ENCODE data around the gene SLC4A5.

The SLC4A5 gene, protein sequence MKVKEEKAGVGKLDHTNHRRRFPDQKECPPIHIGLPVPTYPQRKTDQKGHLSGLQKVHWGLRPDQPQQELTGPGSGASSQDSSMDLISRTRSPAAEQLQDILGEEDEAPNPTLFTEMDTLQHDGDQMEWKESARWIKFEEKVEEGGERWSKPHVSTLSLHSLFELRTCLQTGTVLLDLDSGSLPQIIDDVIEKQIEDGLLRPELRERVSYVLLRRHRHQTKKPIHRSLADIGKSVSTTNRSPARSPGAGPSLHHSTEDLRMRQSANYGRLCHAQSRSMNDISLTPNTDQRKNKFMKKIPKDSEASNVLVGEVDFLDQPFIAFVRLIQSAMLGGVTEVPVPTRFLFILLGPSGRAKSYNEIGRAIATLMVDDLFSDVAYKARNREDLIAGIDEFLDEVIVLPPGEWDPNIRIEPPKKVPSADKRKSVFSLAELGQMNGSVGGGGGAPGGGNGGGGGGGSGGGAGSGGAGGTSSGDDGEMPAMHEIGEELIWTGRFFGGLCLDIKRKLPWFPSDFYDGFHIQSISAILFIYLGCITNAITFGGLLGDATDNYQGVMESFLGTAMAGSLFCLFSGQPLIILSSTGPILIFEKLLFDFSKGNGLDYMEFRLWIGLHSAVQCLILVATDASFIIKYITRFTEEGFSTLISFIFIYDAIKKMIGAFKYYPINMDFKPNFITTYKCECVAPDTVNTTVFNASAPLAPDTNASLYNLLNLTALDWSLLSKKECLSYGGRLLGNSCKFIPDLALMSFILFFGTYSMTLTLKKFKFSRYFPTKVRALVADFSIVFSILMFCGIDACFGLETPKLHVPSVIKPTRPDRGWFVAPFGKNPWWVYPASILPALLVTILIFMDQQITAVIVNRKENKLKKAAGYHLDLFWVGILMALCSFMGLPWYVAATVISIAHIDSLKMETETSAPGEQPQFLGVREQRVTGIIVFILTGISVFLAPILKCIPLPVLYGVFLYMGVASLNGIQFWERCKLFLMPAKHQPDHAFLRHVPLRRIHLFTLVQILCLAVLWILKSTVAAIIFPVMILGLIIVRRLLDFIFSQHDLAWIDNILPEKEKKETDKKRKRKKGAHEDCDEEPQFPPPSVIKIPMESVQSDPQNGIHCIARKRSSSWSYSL

DNA sequence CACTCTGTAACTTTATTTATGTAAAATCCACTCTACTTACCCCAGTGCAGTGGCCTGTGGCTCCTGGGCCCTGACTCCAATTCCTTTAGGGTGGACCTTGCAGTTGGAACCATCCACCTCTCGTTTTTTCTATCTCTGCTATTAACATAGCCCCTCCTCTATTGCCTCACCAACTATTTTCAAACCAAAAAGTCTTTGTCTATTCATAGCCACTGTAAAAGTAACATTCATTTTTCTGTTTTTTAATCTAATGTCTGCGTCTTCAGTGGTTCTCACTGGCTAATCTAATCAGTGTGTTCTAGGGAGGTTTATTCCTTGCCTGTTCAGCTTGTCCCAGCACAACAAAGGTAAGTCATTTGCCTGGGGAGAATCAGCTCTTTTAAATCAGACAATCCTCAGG lies at the start of gene SLC4A5:
Gene SLC4A5 (minus strand): TSS at position 101 of the 400 bp plus-strand sequence. CDS start 28,393 bp downstream, outside the sequence.
- Mint-ChIP-seq H3K27ac (no peak within 1 kb of the TSS), H3K9me3 (no peaks in the 10 kb centered on the region), H3K4me3 (no peak within 1 kb of the TSS), H3K36me3 (ENCODE audit: low read depth) (no peaks in the 10 kb centered on the region), H3K27me3 (ENCODE audit: low read depth) (peaks cover 18% of the 10 kb centered on the region), H3K4me1 (ENCODE audit: low read depth) (peaks cover 4% of the 10 kb centered on the region)

DNA sequence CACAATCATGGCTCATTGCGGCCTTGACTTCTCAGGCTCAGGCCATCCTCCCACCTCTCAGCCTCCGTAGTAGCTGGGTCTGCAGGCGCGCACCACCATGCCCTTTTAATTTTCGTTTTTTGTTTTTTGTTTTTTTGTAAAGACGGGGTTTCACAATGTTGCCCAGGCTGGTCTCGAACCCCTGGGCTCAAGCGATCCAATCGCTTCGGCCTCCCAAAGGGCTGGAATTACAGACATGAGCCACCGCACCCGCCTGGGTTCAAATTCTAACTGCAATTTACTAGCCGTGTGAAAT lies 49.2 kb upstream of the SLC4A5 start:
- H3K9me3 Mint-ChIP-seq: no peaks in the 10 kb centered on the region
- peaks cover 9% of the 10 kb centered on the region for H3K4me1 Mint-ChIP-seq (ENCODE audit: low read depth)
- H3K36me3 Mint-ChIP-seq (ENCODE audit: low read depth): no peaks in the 10 kb centered on the region
- no peak overlapping the region for H3K27ac Mint-ChIP-seq
- peak overlapping the region; percentile 19 for H3K4me3 Mint-ChIP-seq
- peaks cover 7% of the 10 kb centered on the region for H3K27me3 Mint-ChIP-seq (ENCODE audit: low read depth)

DNA sequence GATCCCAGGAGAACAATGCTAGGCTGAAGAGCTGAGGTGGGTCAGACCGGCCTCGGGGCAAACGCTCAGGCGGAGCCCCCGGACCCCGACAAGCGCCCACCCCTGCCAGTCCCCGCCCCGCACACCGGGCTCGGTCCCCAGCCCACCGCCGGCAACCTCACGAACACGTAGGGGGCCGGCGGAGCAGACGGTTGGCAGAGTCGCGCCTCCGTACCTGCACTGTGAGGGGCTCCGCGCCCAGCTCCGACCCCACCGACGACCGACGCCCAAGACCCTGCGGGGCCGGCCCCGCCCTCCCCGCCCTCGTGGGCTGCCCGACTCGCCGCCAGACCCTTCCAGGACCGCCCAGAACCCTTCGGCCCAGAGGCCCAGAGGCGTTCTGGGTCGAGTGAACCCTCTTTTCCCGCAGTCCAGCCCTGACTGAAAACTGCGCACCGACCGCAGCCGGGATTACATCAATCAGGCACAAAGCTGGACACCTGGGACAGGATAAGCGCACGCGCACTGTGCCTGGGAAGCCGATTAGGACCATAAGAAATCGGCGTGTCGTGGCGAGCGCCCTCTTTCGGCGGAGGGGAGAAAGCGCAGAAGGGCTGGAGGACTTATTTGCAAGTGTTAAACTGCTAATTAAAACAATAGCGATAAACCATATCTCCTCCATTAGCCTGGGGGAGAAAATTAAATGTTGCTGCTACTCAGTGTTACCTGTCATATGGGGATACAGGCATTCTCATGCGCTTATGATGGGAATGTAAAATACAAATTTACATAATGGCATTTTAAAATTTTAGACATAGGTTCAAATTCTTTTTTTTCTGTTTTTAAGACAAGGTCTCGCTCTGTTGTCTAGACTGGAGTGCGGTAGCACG lies 48.6 kb upstream of the SLC4A5 start:
- H3K36me3 Mint-ChIP-seq (ENCODE audit: low read depth): no peaks in the 10 kb centered on the region
- no peaks in the 10 kb centered on the region for H3K9me3 Mint-ChIP-seq
- H3K27ac Mint-ChIP-seq: peak overlapping the region; percentile 99
- peaks cover 9% of the 10 kb centered on the region for H3K4me1 Mint-ChIP-seq (ENCODE audit: low read depth)
- H3K27me3 Mint-ChIP-seq (ENCODE audit: low read depth): peaks cover 7% of the 10 kb centered on the region
- peak overlapping the region; percentile 94 for H3K4me3 Mint-ChIP-seq

DNA sequence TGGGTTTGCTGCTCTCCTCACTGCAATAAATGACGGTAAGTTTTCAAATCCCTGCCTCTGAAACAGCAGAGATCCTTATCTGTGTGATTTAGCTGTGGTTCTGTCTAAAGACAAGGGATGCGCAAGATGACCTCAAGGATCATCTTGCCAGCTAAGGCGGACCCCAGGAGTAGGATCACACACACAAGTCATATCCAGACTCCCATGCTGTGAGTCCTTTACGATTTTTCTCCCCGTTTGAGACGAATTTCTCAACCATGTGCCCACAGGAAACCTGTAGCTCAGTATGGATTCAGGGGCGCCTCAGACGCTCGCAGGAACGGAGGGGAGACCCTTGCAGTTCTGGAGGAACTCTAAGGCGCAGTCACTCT lies 48.0 kb upstream of the SLC4A5 start:
- H3K27me3 Mint-ChIP-seq (ENCODE audit: low read depth): peaks cover 7% of the 10 kb centered on the region
- H3K27ac Mint-ChIP-seq: peak overlapping the region; percentile 78
- H3K4me1 Mint-ChIP-seq (ENCODE audit: low read depth): peaks cover 9% of the 10 kb centered on the region
- H3K9me3 Mint-ChIP-seq: no peaks in the 10 kb centered on the region
- peak overlapping the region; percentile 94 for H3K4me3 Mint-ChIP-seq
- H3K36me3 Mint-ChIP-seq (ENCODE audit: low read depth): no peaks in the 10 kb centered on the region

DNA sequence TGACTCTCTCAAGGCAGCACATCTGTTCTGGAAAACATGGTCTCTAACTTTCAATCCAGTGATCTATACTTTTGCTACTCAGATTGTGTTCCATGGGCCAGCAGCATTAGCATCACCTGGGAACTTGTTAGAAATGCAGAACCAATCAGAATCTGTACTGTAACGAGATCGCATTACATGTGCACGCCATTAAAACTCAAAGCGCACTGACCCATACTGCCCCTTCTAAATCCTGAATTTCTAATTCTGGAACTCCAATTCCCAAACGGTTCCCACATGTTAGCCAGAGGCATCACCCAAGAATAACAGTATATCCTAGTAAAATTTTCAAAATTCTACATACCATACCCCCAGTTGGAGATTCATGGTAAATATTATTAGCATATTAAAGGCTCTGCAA lies 47.4 kb upstream of the SLC4A5 start:
- Mint-ChIP-seq H3K4me1 (ENCODE audit: low read depth) (peaks cover 9% of the 10 kb centered on the region), H3K27me3 (ENCODE audit: low read depth) (peaks cover 7% of the 10 kb centered on the region), H3K36me3 (ENCODE audit: low read depth) (no peaks in the 10 kb centered on the region), H3K4me3 (peak overlapping the region; percentile 50), H3K9me3 (no peaks in the 10 kb centered on the region), H3K27ac (no peak overlapping the region)

DNA sequence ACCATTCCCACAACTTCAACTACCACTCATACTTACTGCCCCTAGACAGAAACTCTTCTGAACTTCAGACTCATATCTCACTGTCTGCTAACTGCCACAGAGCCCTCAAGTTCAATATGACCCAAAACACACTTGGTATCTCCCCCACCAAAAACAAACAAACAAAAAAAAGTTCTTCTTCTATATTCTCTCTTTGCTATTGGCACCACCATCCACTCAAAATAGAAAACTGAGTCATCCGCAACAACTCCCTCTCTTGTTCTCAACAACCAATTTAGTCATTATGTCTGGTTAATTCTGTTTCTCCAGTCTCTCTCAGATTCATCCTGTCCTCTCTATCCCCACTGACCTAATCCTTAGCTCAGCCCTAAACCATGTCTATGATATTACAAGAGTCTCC lies 44.1 kb upstream of the SLC4A5 start:
- H3K27ac Mint-ChIP-seq: no peak overlapping the region
- no peaks in the 10 kb centered on the region for H3K27me3 Mint-ChIP-seq (ENCODE audit: low read depth)
- no peak overlapping the region for H3K4me3 Mint-ChIP-seq
- no peaks in the 10 kb centered on the region for H3K9me3 Mint-ChIP-seq
- peaks cover 8% of the 10 kb centered on the region for H3K4me1 Mint-ChIP-seq (ENCODE audit: low read depth)
- H3K36me3 Mint-ChIP-seq (ENCODE audit: low read depth): no peaks in the 10 kb centered on the region

DNA sequence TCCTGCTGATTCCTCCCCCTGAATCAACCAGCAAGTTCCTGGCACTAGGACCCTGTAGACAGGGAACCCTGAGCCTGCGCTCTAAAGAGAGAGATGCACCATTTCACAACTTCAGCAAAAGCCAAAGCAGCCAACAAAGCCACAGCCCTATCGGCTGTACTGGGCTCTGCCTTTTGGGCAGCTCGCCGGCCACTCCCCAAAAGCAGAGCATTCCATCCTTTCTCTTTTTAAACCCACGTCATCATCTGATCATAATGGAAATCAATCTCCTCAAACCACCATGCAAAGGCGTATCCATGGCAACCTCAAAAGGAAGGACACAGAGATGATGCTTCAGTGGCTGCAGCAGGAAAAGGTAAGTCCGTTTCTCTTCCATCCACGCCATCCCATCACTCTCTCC lies 42.2 kb upstream of the SLC4A5 start:
- Mint-ChIP-seq H3K27ac (no peak overlapping the region), H3K4me1 (ENCODE audit: low read depth) (peaks cover 10% of the 10 kb centered on the region), H3K9me3 (no peaks in the 10 kb centered on the region), H3K27me3 (ENCODE audit: low read depth) (no peaks in the 10 kb centered on the region), H3K36me3 (ENCODE audit: low read depth) (no peaks in the 10 kb centered on the region), H3K4me3 (no peak overlapping the region)

DNA sequence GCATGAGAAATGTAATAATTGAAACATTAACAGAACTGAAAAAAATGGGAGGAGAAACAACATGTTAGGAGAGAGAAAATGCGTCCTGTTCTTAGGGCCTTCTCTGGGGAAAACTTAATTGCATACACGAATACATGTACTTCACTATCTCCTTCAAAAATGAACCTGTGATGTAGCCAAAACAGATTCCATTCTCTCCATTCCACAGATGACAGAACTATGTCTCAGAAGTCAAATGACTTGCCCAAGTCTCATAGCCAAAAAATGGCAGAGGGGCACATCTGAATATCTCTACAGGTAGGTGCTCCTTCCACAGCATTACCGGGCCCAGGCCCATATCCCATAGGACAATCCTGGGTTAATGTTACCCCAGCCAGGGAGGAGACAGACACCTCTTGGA lies 40.8 kb upstream of the SLC4A5 start:
- Mint-ChIP-seq H3K27me3 (ENCODE audit: low read depth) (no peaks in the 10 kb centered on the region), H3K4me1 (ENCODE audit: low read depth) (peaks cover 14% of the 10 kb centered on the region), H3K36me3 (ENCODE audit: low read depth) (no peaks in the 10 kb centered on the region), H3K9me3 (no peaks in the 10 kb centered on the region), H3K27ac (no peak overlapping the region), H3K4me3 (no peak overlapping the region)

DNA sequence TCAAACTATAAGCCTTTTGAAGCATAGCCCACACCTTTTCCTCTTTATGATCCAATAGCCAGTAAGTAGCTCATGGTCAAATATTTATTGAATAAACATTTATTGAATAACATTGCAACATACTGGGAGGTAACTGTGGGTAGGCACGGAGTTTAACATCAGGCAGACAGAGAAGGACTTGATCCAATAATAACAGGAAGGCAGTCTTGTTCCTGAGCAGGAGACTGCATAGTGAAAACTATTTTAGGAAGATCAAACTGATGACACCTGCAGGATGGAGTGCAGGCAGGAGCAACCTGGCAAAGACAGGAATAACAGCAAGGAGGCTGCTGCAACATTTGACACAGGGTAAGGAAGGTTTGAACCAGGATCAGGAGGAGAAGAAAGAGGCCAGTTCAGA lies 40.0 kb upstream of the SLC4A5 start:
- H3K4me1 Mint-ChIP-seq (ENCODE audit: low read depth): peaks cover 20% of the 10 kb centered on the region
- no peak overlapping the region for H3K4me3 Mint-ChIP-seq
- H3K9me3 Mint-ChIP-seq: no peaks in the 10 kb centered on the region
- H3K27ac Mint-ChIP-seq: no peak overlapping the region
- no peaks in the 10 kb centered on the region for H3K27me3 Mint-ChIP-seq (ENCODE audit: low read depth)
- no peaks in the 10 kb centered on the region for H3K36me3 Mint-ChIP-seq (ENCODE audit: low read depth)

DNA sequence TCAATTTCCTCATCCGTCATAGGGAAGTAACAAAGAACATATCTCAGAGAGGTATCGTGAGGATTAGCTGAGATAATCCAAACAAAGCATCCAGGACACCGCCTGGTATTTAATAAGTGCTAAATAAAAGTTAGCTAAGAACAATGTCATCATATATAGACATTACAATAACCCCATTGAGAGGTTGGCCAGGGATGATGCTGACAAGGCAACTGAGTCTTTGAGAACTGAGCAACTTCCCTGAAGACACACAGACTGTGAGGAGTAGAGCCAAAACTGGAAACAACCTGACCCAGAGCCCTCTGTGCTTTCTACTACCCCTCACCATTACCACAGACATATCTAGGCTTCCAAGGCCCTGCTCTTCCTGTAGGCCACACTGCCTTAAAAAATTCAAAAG lies 38.5 kb upstream of the SLC4A5 start:
- H3K27me3 Mint-ChIP-seq (ENCODE audit: low read depth): no peaks in the 10 kb centered on the region
- no peak overlapping the region for H3K27ac Mint-ChIP-seq
- peaks cover 12% of the 10 kb centered on the region for H3K36me3 Mint-ChIP-seq (ENCODE audit: low read depth)
- H3K9me3 Mint-ChIP-seq: no peaks in the 10 kb centered on the region
- H3K4me3 Mint-ChIP-seq: no peak overlapping the region
- H3K4me1 Mint-ChIP-seq (ENCODE audit: low read depth): peaks cover 20% of the 10 kb centered on the region

DNA sequence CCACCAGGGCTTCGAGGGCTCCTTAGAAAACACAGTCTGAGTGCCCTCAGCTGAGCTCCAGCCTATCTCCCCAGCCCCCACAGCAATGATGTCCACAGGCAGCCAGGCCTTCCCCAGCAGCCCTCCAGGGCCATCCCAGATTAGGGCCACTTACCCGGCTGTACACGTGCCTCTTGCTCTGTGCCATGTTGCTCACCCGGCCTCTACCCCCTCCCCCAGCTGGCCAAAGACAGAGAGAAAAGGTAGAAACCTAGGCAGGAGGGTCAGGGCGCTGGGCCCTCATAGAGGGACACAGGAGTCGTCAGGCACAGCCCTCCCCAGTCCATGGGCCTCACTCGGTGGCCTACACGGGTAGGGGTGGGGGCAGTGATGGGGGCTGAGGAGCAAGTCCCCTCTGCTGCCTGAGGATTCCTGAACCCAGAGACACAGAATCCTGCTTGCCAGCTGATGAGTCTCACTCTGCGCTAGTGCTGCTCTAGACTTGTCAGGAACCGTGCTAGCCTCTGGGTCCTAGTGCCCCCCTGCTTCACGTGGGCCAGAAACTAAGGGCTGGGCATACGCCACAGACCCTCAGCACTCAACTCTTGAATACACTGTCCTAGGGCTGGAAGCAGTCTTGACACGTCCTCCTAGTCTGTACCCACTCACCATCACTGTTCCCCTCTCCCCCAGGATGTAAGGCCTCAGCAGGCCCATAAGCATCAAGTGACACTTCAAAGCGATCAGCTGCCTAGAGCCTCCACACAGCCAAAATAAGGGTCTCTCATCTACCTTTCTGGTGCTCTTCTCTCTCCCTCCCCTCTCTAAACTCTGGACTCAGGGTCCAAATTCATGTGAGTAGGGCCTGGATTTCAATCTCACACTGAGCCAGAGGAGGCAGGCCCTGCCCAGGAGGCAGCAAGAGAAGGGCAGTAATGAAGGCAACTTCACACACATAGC lies 36.9 kb upstream of the SLC4A5 start, which contains the start of gene DCTN1:
Gene DCTN1 (minus strand): TSS at position 461 of the 939 bp plus-strand sequence. CDS start 274 bp downstream, at position 187.
- Mint-ChIP-seq H3K27ac (peak within 1 kb of the TSS; percentile 17), H3K9me3 (no peaks in the 10 kb centered on the region), H3K4me1 (ENCODE audit: low read depth) (peaks cover 22% of the 10 kb centered on the region)

DNA sequence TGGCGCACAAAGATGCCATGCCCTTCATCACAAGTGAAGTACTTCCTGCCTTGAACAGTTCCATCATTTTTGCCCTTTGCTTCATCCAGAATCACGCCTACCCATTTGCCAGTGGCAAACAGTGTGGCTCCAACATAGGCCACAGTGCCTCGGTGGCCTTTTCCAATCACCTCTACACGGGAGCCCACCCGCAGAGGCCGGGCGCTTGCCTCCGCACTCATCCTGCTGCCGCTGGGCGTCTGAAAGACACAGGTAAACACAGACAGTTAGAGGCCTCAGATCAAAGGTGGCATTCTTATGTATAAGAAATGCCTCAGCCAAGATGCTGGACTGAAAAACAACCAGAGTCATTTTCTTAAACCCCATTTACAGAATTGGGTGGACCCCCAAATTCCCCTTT lies 34.8 kb upstream of the SLC4A5 start:
- Mint-ChIP-seq H3K9me3 (no peaks in the 10 kb centered on the region), H3K4me3 (no peak overlapping the region), H3K4me1 (ENCODE audit: low read depth) (peaks cover 24% of the 10 kb centered on the region), H3K27ac (no peak overlapping the region), H3K27me3 (ENCODE audit: low read depth) (no peaks in the 10 kb centered on the region), H3K36me3 (ENCODE audit: low read depth) (peaks cover 12% of the 10 kb centered on the region)

More for the DNA sequence above, 36.9 kb upstream of the SLC4A5 start, which contains the start of gene DCTN1:
- no peaks in the 10 kb centered on the region for H3K27me3 Mint-ChIP-seq (ENCODE audit: low read depth)
- no peak within 1 kb of the TSS for H3K4me3 Mint-ChIP-seq
- peaks cover 12% of the 10 kb centered on the region for H3K36me3 Mint-ChIP-seq (ENCODE audit: low read depth)

DNA sequence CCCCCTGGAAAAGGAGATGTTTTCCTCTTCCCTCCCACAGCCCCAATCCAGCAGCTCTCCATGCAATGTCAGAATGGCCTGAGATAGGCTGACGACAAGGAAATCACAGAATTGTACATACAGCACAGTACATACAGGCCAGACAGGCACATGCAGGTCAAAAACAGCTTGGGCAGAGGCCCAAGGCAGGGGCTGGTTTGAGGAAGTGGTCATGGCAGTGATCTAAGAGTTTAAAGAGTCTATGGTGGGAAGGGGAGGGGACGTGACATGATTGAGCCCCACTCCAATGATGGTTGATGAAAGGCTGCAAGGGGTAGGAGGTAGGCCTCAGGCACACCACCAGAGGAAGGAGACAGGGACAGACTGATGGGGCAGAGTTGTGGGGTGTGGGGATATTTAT lies 32.6 kb upstream of the SLC4A5 start:
- no peaks in the 10 kb centered on the region for H3K27me3 Mint-ChIP-seq (ENCODE audit: low read depth)
- peaks cover 17% of the 10 kb centered on the region for H3K4me1 Mint-ChIP-seq (ENCODE audit: low read depth)
- no peak overlapping the region for H3K27ac Mint-ChIP-seq
- peaks cover 21% of the 10 kb centered on the region for H3K36me3 Mint-ChIP-seq (ENCODE audit: low read depth)
- H3K4me3 Mint-ChIP-seq: no peak overlapping the region
- no peaks in the 10 kb centered on the region for H3K9me3 Mint-ChIP-seq

Data from T-helper 1 cell treated with Interleukin-12 subunit alpha and Interleukin-12 subunit beta and Interleukin-4 antibody, amounts not matched to agents 30 μg/mL and 1 μg/mL, for 36 hours (primary cell).